Ureter (tissue), 1 donor: ENCODE data around the gene FAM90A1. TPM values are rescaled to one million over a fixed set of nuclear protein-coding genes. Genes with fewer than 3 reads are reported as not detected.
"Not testable (repeated sequence)": the region's sequence is repeated elsewhere in the genome, so short reads cannot be mapped to it uniquely, and the experiment has no call there.

Experiments used
- DNase-seq: peaks from one replicate; pipeline ENCODE4 v3.0.0-alpha.2; 2020; ENCODE audit warnings: low spot score
- total RNA-seq: library from RNA; stranded (reverse); gene quantifications from one replicate; pipeline ENCODE4 v1.2.4, GENCODE V29; 2023
- donor health status: DM: yes; HTN: yes; CAD: no.

Gene FAM90A1
- total RNA-seq, 1 donor from 2014 or later, result 0.65 TPM

GRCh38 chr12:8233300-8233855 lies 6.0 kb upstream of the FAM90A1 start:
- not testable (repeated sequence) for DNase-seq

- DNase-seq, result peak; percentile 76
Observed at GRCh38 chr12:8231666-8232608, 4.5 kb upstream of the FAM90A1 start.

GRCh38 chr12:8231049-8231448 lies 3.6 kb upstream of the FAM90A1 start:
- not testable (repeated sequence) for DNase-seq

GRCh38 chr12:8229486-8229885 lies 2.1 kb upstream of the FAM90A1 start:
- DNase-seq, result not testable (repeated sequence)

GRCh38 chr12:8228607-8229006 lies 1.2 kb upstream of the FAM90A1 start:
- not testable (repeated sequence) for DNase-seq

GRCh38 chr12:8227732-8228077 lies 287 bp upstream of the FAM90A1 start:
- DNase-seq, result not testable (repeated sequence)

- no peak for DNase-seq
Observed at GRCh38 chr12:8226355-8226754, 1.1 kb downstream of the FAM90A1 start.

- DNase-seq, result not testable (repeated sequence)
Observed at GRCh38 chr12:8224782-8225181, 2.6 kb downstream of the FAM90A1 start.

GRCh38 chr12:8223646-8224045 lies 3.8 kb downstream of the FAM90A1 start:
- DNase-seq, result not testable (repeated sequence)

- DNase-seq, result not testable (repeated sequence)
Observed at GRCh38 chr12:8222303-8222702, 5.1 kb downstream of the FAM90A1 start.

GRCh38 chr12:8221844-8222243 lies 5.6 kb downstream of the FAM90A1 start:
- not testable (repeated sequence) for DNase-seq

GRCh38 chr12:8221375-8221774 lies 6.0 kb downstream of the FAM90A1 start:
- not testable (repeated sequence) for DNase-seq

GRCh38 chr12:8218711-8219382 lies 8.6 kb downstream of the FAM90A1 start:
- not testable (repeated sequence) for DNase-seq

- not testable (repeated sequence) for DNase-seq
Observed at GRCh38 chr12:8197685-8198308, 29.6 kb downstream of the FAM90A1 start.

- not testable (repeated sequence) for DNase-seq
Observed at GRCh38 chr12:8188088-8188487, 39.3 kb downstream of the FAM90A1 start.

- not testable (repeated sequence) for DNase-seq
Observed at GRCh38 chr12:8184206-8184605, 43.2 kb downstream of the FAM90A1 start.

- not testable (repeated sequence) for DNase-seq
Observed at GRCh38 chr12:8183346-8183745, 44.1 kb downstream of the FAM90A1 start.

GRCh38 chr12:8182923-8183322 lies 44.5 kb downstream of the FAM90A1 start:
- DNase-seq, result not testable (repeated sequence)

- not testable (repeated sequence) for DNase-seq
Observed at GRCh38 chr12:8181271-8181670, 46.1 kb downstream of the FAM90A1 start.

- DNase-seq, result peak; percentile 80
Observed at GRCh38 chr12:8179989-8180585, 47.3 kb downstream of the FAM90A1 start.

GRCh38 chr12:8172911-8173310 lies 54.5 kb downstream of the FAM90A1 start:
- not testable (repeated sequence) for DNase-seq
